AG09309 (cell line): ENCODE data around the gene PRKCQ.

ENCODE experiments used
- DNase-seq: peaks from one replicate; pipeline ENCODE4 v3.0.0-alpha.2; 2010; ENCODE audit warnings: low read depth
- H3K4me3 ChIP-seq: 2 replicates; pipeline ENCODE4 v1.5.1; 2011; ENCODE audit warnings: mild to moderate bottlenecking, low read depth, low read length, moderate library complexity; ENCODE audit not compliant: control insufficient read depth
- CTCF ChIP-seq: IDR thresholded peaks from 2 replicates; pipeline ENCODE4 v1.5.1; 2011; ENCODE audit warnings: mild to moderate bottlenecking, low read depth, low read length, inconsistent platforms; ENCODE audit not compliant: insufficient read depth, control insufficient read depth; ENCODE audit errors: missing control alignments

The PRKCQ gene

GRCh38 chr10:6494442-6494819 is 85.6 kb downstream of the PRKCQ start:
- H3K4me3 ChIP-seq = no peak overlapping the region
- TF ChIP-seq CTCF = no peak

GRCh38 chr10:6493521-6494441 is 86.3 kb downstream of the PRKCQ start:
- DNase-seq = no peak
- no peak for TF ChIP-seq CTCF
- H3K4me3 ChIP-seq = no peak overlapping the region

More at GRCh38 chr10:6494442-6494819, 85.6 kb downstream of the PRKCQ start:
- no peak for DNase-seq

DNA sequence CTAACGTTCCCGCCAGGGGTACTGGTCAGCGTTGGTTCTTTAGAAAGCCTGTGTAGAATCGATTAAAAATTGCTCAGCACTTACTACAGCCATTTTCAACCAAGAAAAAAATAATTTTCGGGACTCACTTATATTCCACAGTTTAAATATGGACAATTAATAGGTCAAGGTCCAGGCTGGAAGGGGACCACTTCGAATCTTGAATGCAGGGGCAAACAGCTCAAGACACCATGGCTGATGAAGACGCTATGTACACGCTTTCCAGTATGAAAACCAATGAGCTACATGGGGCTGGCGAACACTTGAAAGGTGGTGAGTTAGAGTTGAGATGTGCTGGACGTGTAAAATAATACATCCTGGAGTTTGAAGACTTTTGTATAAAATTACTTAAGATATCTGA is 87.2 kb downstream of the PRKCQ start:
- TF ChIP-seq CTCF = no peak
- no peak overlapping the region for H3K4me3 ChIP-seq
- DNase-seq = no peak

DNA sequence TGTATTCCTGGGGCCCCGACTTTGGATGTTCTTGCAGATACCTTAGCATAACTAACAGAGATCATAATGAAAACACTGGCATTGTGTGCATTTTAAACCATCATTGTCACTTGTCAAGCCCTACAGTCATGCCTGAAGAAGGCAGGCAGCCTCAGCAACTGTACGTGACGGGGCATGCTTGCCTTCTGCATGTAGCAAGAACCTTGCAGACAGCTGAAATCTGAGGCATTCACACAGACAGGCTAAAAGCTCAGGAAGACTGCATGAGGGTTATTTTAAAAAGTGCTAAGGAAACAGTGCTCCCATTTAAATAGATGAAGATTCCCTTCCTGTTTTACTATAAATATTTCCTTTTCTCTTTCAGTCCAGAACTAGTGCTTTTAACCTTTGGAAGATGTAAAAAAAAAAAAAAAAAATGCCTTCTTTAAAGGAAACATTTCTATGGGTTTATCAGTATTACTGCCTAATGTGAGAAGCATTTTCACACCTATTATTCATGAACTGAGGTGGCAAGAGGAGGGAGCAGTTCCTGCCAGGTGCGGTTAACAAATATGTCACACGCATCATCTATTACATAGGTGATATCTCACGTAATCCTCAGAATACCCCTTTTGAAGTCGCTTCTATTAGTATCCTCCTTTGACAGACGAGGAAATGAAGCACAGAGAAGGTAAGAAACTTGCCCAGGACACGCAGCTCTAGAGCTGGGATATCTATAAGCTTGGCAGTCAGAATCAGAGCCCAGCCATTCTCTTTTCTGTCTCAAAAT is 88.1 kb downstream of the PRKCQ start:
- TF ChIP-seq CTCF = no peak
- no peak for DNase-seq
- H3K4me3 ChIP-seq = no peak overlapping the region

GRCh38 chr10:6490614-6491013 is 89.5 kb downstream of the PRKCQ start:
- no peak for DNase-seq
- no peak overlapping the region for H3K4me3 ChIP-seq
- TF ChIP-seq CTCF = no peak

- DNase-seq = no peak
- H3K4me3 ChIP-seq = no peak overlapping the region
- TF ChIP-seq CTCF = no peak
Measured at GRCh38 chr10:6487920-6488319, 92.2 kb downstream of the PRKCQ start.
